ENCODE data around the gene RIPOR3.

Gene RIPOR3

DNA sequence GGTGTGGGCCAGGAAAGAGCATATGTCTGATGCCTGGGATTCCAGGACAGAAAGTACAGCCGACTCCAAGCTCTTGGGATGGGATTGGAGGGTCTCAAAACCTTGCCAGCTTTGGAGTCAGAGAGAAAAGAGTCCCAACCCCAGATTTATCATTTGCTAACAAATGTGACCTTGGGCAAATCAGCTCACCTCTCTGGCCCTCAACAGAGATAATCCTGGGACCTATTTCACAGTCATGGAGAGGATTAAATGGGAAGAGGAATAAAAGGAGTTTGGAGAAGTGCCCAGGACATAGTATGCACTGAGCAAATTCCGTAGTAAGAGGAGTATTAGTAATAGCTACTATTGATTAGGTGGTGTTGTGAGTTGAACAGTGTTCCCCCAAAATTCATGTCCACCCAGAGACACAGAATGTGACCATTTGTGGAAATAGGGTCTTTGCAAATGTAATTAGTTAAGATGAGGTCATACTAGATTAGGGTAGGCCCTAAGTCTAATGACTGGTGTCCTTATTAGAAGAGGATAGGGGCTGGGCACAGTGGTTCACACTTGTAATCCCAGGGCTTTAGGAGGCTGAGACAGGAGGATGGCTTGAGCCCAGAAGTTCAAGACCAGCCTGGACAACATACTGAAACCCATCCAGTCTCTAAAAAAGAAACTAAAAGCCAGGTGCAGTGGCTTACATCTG is 17.1 kb downstream of the RIPOR3 start:
- H3K79me2 ChIP-seq (ENCODE audit: low read length) = no peaks in the 10 kb centered on the region
- TF ChIP-seq EZH2phosphoT487 (IDR thresholded peaks at IDR 0.05; ENCODE audit: low read depth) = no peak
- TF ChIP-seq, protein P1, sequence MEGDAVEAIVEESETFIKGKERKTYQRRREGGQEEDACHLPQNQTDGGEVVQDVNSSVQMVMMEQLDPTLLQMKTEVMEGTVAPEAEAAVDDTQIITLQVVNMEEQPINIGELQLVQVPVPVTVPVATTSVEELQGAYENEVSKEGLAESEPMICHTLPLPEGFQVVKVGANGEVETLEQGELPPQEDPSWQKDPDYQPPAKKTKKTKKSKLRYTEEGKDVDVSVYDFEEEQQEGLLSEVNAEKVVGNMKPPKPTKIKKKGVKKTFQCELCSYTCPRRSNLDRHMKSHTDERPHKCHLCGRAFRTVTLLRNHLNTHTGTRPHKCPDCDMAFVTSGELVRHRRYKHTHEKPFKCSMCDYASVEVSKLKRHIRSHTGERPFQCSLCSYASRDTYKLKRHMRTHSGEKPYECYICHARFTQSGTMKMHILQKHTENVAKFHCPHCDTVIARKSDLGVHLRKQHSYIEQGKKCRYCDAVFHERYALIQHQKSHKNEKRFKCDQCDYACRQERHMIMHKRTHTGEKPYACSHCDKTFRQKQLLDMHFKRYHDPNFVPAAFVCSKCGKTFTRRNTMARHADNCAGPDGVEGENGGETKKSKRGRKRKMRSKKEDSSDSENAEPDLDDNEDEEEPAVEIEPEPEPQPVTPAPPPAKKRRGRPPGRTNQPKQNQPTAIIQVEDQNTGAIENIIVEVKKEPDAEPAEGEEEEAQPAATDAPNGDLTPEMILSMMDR (IDR thresholded peaks at IDR 0.05; ENCODE audit: low read depth, low read length) = no peak
- H3K36me3 ChIP-seq (replicated peaks; ENCODE audit: low read depth, low read length) = no peaks in the 10 kb centered on the region
- H2AFZ ChIP-seq (ENCODE audit: low read depth, low read length) = no peak overlapping the region
- H3K27me3 ChIP-seq (ENCODE audit: low read depth, low read length) = 0 out of 2 replicates have a peak, but pooled peaks cover 3% of the 10 kb centered on the region
- H3K9me3 ChIP-seq (ENCODE audit: insufficient read depth, low read length) = no peaks in the 10 kb centered on the region
- no peaks in the 10 kb centered on the region for H4K20me1 ChIP-seq (ENCODE audit: insufficient read depth, low read length)
- H3K27ac ChIP-seq (ENCODE audit: low read length) = no peak overlapping the region
- H3K4me3 ChIP-seq (ENCODE audit: low read length) = no peak overlapping the region
- no peak overlapping the region for H3K4me2 ChIP-seq (ENCODE audit: low read length)
- H3K4me1 ChIP-seq (ENCODE audit: low read length) = peaks cover 12% of the 10 kb centered on the region
- no peak overlapping the region for H3K9ac ChIP-seq (ENCODE audit: low read length)

DNA sequence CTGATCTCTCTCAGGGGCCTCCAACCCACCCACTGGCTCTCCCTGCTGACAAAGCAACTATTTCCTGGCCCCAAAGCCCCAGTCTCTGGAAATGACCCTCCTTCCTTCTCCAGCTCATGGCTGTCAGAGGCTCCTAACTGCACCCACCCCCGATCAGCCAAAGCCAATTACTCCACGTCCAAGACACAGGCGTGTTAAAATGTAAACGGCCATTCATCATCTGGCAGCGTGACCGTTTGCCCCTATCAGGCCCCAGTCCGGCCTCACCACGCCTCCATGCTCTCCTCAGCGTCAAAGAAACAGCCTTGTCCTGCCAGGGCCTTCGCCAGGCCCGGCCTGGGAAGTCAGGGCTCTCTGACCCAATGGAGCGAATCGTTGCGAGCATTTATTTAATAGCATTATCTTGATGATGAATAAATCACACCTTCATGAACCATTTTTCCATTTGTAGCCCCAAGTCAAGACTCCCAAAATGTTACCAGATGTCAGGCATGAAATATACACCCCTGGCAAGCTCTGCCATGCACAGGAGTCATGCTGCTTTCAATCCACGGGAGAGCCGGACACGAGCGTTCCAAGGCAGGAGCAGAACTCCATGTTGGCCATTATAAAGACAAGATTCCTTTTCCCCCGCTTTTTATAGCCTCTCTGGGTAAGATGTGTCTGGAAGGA is 17.7 kb downstream of the RIPOR3 start:
- no peak overlapping the region for H2AFZ ChIP-seq (ENCODE audit: low read depth, low read length)
- H3K9ac ChIP-seq (ENCODE audit: low read length) = no peak overlapping the region
- no peak overlapping the region for H3K27ac ChIP-seq (ENCODE audit: low read length)
- H3K4me1 ChIP-seq (ENCODE audit: low read length) = peaks cover 12% of the 10 kb centered on the region
- H3K79me2 ChIP-seq (ENCODE audit: low read length) = no peaks in the 10 kb centered on the region
- H3K27me3 ChIP-seq (ENCODE audit: low read depth, low read length) = 0 out of 2 replicates have a peak, but pooled peaks cover 3% of the 10 kb centered on the region
- no peaks in the 10 kb centered on the region for H3K9me3 ChIP-seq (ENCODE audit: insufficient read depth, low read length)
- no peaks in the 10 kb centered on the region for H3K36me3 ChIP-seq (replicated peaks; ENCODE audit: low read depth, low read length)
- TF ChIP-seq, protein P1 (IDR thresholded peaks at IDR 0.05; ENCODE audit: low read depth, low read length) = no peak
- TF ChIP-seq EZH2phosphoT487 (IDR thresholded peaks at IDR 0.05; ENCODE audit: low read depth) = no peak
- no peaks in the 10 kb centered on the region for H4K20me1 ChIP-seq (ENCODE audit: insufficient read depth, low read length)
- no peak overlapping the region for H3K4me3 ChIP-seq (ENCODE audit: low read length)
- H3K4me2 ChIP-seq (ENCODE audit: low read length) = no peak overlapping the region

DNA sequence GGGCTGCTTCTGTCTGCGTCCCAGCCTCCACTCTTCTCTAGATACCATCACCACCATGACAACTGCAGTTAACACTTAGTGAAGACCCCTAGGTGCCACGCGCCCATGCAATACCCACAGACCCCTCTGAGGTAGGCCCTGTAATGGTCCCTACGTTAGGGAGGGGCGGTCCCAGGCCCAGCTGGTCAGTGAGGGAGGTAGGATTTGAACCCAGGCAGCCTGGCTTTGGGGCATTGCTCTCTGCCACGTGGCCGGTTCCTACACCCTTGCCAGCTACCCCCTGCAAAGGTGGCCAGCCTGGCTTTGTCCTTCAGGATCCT is 18.2 kb downstream of the RIPOR3 start:
- Histone ChIP-seq H3K4me1 (ENCODE audit: low read length) (peaks cover 12% of the 10 kb centered on the region), H4K20me1 (ENCODE audit: insufficient read depth, low read length) (no peaks in the 10 kb centered on the region), H2AFZ (ENCODE audit: low read depth, low read length) (no peak overlapping the region), H3K4me3 (ENCODE audit: low read length) (no peak overlapping the region), H3K4me2 (ENCODE audit: low read length) (no peak overlapping the region), H3K79me2 (ENCODE audit: low read length) (no peaks in the 10 kb centered on the region), H3K9ac (ENCODE audit: low read length) (no peak overlapping the region), H3K27me3 (ENCODE audit: low read depth, low read length) (peaks cover 5% of the 10 kb centered on the region; the same call in 1 of the 2 replicates), H3K9me3 (ENCODE audit: insufficient read depth, low read length) (no peaks in the 10 kb centered on the region), H3K27ac (ENCODE audit: low read length) (no peak overlapping the region), H3K36me3 (replicated peaks; ENCODE audit: low read depth, low read length) (no peaks in the 10 kb centered on the region)
- TF ChIP-seq EZH2phosphoT487 (IDR thresholded peaks at IDR 0.05; ENCODE audit: low read depth) = no peak
- TF ChIP-seq, protein P1 (IDR thresholded peaks at IDR 0.05; ENCODE audit: low read depth, low read length) = no peak

DNA sequence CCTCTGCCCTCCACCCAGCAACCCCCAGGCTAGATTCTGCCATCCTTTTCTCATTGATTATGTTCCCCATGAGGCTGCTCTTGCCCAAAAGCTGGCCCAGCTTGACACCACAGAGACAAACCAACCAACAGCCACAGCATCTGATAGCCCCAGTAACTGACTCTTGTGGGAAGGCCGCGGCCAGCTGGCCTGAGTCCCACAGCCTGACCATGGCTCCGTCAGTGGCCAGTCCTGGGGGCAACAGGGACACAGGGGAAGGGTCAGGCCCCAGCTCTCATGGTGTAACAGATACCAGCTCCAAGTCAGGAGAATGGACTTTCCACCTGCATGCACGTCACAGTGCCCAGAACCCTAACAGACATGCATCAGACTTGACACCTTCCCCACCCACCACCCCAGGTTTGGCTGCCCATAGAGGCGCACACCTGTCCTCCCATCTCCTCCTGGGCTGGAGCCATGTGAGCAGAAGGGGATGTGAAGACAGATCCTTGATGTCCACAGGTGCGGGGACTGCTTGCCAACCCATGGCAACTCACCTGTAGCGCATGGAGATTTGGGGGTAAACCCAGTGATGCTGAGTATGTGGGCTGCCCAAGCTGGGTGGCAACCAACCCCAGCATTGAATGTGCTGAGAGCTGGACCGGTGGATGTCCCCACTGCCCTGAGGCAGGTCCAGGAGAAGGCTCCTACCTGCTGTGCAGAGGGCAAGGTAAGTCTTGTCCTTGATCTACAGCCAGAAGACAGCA is 18.8 kb downstream of the RIPOR3 start:
- H4K20me1 ChIP-seq (ENCODE audit: insufficient read depth, low read length) = no peaks in the 10 kb centered on the region
- no peaks in the 10 kb centered on the region for H3K79me2 ChIP-seq (ENCODE audit: low read length)
- no peak overlapping the region; the same call in 1 of the 2 replicates for H2AFZ ChIP-seq (ENCODE audit: low read depth, low read length)
- H3K4me3 ChIP-seq (ENCODE audit: low read length) = no peak overlapping the region
- no peak overlapping the region for H3K9ac ChIP-seq (ENCODE audit: low read length)
- H3K4me2 ChIP-seq (ENCODE audit: low read length) = peak overlapping the region; percentile 37
- no peak overlapping the region for H3K27ac ChIP-seq (ENCODE audit: low read length)
- H3K4me1 ChIP-seq (ENCODE audit: low read length) = peaks cover 12% of the 10 kb centered on the region
- TF ChIP-seq, protein P1 (IDR thresholded peaks at IDR 0.05; ENCODE audit: low read depth, low read length) = no peak
- TF ChIP-seq EZH2phosphoT487 (IDR thresholded peaks at IDR 0.05; ENCODE audit: low read depth) = no peak
- H3K36me3 ChIP-seq (replicated peaks; ENCODE audit: low read depth, low read length) = no peaks in the 10 kb centered on the region
- H3K9me3 ChIP-seq (ENCODE audit: insufficient read depth, low read length) = no peaks in the 10 kb centered on the region
- H3K27me3 ChIP-seq (ENCODE audit: low read depth, low read length) = peaks cover 8% of the 10 kb centered on the region; the same call in 1 of the 2 replicates

All from OCI-LY3 (cell line).